H1 (cell line): Measurements from ENCODE around the gene P3H3. TPM values are rescaled to one million over a fixed set of nuclear protein-coding genes. Genes with fewer than 3 reads are reported as not detected.

Experiments used
- CBX8 ChIP-seq: fragments of 300-800, 300-1000 bp; sonication (generic); IDR thresholded peaks from 2 replicates; pipeline ENCODE4 v1.7.1; 2016; ENCODE audit warnings: low read depth, low read length, borderline replicate concordance
- EZH2 ChIP-seq: fragments of 200-600 bp; sonication (generic); IDR thresholded peaks from 2 replicates; pipeline ENCODE4 v1.7.1; 2012; ENCODE audit warnings: low read depth, mild to moderate bottlenecking, moderate library complexity, low read length, inconsistent platforms; ENCODE audit not compliant: severe bottlenecking
- HDAC2 ChIP-seq, 2 experiments: fragments of 300-600 bp in 1 of 2; sonication (generic) in 1 of 2; IDR thresholded peaks; 2 replicates each; pipeline ENCODE4 v1.6.1; 2011 to 2012; ENCODE audit warnings: low read depth in 2 of 2, low read length in 2 of 2, mild to moderate bottlenecking in 2 of 2, moderate library complexity in 2 of 2, borderline replicate concordance in 1 of 2, inconsistent platforms in 1 of 2
- KDM4A ChIP-seq: IDR thresholded peaks from one replicate; pipeline ENCODE4 v1.7.1; 2012; ENCODE audit warnings: low read depth, mild to moderate bottlenecking, moderate library complexity, low read length, inconsistent platforms; ENCODE audit not compliant: severe bottlenecking
- NRF1 ChIP-seq: IDR thresholded peaks from 2 replicates; pipeline ENCODE4 v1.6.1; 2011; ENCODE audit warnings: mild to moderate bottlenecking, low read depth, low read length, improper control_type of control experiment
- SAP30 ChIP-seq: fragments of 300-600 bp; sonication (generic); IDR thresholded peaks from 2 replicates; pipeline ENCODE4 v1.7.1; 2012; ENCODE audit warnings: low read length, moderate library complexity, mild to moderate bottlenecking, inconsistent platforms; ENCODE audit not compliant: insufficient read depth, insufficient replicate concordance
- TAF1 ChIP-seq: IDR thresholded peaks from 2 replicates; pipeline ENCODE4 v1.6.1; 2011; ENCODE audit warnings: mild to moderate bottlenecking, low read depth, low read length
- TBP ChIP-seq: IDR thresholded peaks from 2 replicates; pipeline ENCODE4 v1.6.1; 2011; ENCODE audit warnings: low read depth, low read length, improper control_type of control experiment
- polyA plus RNA-seq, 7 experiments: library from polyadenylated mRNA; depleted of rRNA in 3 of 7; stranded (reverse) in 5 of 7; unstranded in 2 of 7; fragments of >200 nt in 5 of 7; fragments of 200-250 nt in 2 of 7; gene quantifications; 1 replicate in 5 of 7; 2 replicates in 1 of 7; 4 replicates in 1 of 7; pipeline versions ENCODE4 v1.2.1 to v1.2.3, GENCODE V29; 2011 to 2013; ENCODE audit warnings: missing spikeins in 2 of 7, mixed read lengths in 2 of 7
- total RNA-seq: library from RNA; stranded (reverse); fragmentation: NEBNext Ultra II Directional; extraction: Animal tissue kit (Norgen Biotek cat#: 25700); gene quantifications from 2 replicates; pipeline ENCODE4 v1.2.1, GENCODE V29; 2021

The P3H3 gene
- total and polyA plus RNA-seq, 2 of the 8 experiments (the other 6 are each of a cell fraction or from before 2014, with no cell fraction given), result 22.9 to 43.5 TPM

GRCh38 chr12:6852651-6853354 lies 24.6 kb downstream of the P3H3 start (continued):
- TF ChIP-seq EZH2 (no peak), TAF1 (0 out of 2 replicates have a peak, but pooled peaks have one; percentile 18), KDM4A (peak; percentile 28), TBP (0 out of 2 replicates have a peak, but pooled peaks have one; percentile 11), NRF1 (no peak), SAP30 (peak; percentile 30), HDAC2 (IDR thresholded peaks at IDR 0.05; ENCODE audit: borderline replicate concordance in 1 of 2, low read depth in 2 of 2, low read length in 2 of 2) (no peak), CBX8 (no peak)
